GM10266 (cell line): ENCODE data around the gene PAQR4.

Source experiments
- DNase-seq: peaks from one replicate; pipeline ENCODE4 v3.0.0; 2012; ENCODE audit errors: extremely low spot score
- CTCF ChIP-seq: IDR thresholded peaks from 2 replicates; pipeline ENCODE4 v1.5.1; 2012; ENCODE audit warnings: mild to moderate bottlenecking, low read depth; ENCODE audit not compliant: control insufficient read depth, insufficient read depth; ENCODE audit errors: missing control alignments

Gene PAQR4

GRCh38 chr16:2988590-2989099, 19.5 kb downstream of the PAQR4 start:
- no peak for DNase-seq
- TF ChIP-seq CTCF = no peak

- no peak for DNase-seq
- no peak for TF ChIP-seq CTCF
Measured at GRCh38 chr16:2990891-2991290, 21.7 kb downstream of the PAQR4 start.

GRCh38 chr16:2991566-2992261, 22.6 kb downstream of the PAQR4 start:
- TF ChIP-seq CTCF = no peak
- no peak for DNase-seq

GRCh38 chr16:2992383-2993081, 23.4 kb downstream of the PAQR4 start:
- no peak for TF ChIP-seq CTCF
- no peak for DNase-seq

- DNase-seq = no peak
- no peak for TF ChIP-seq CTCF
Measured at GRCh38 chr16:2996298-2996697, 27.1 kb downstream of the PAQR4 start.

- no peak for TF ChIP-seq CTCF
- DNase-seq = no peak
Measured at GRCh38 chr16:2999929-3000328, 30.8 kb downstream of the PAQR4 start.

- DNase-seq = no peak
- no peak for TF ChIP-seq CTCF
Measured at GRCh38 chr16:3000540-3000939, 31.4 kb downstream of the PAQR4 start.
